Subcutaneous adipose tissue (tissue), 4 donors: ENCODE results near the gene DLST. TPM values are rescaled to one million over a fixed set of nuclear protein-coding genes. Genes with fewer than 3 reads are reported as not detected.

Experiments used
- CTCF ChIP-seq: fragments of 450-650 bp; IDR thresholded peaks from one replicate; pipeline ENCODE4 v1.5.1; 2016; ENCODE audit warnings: low read depth, mild to moderate bottlenecking, control low read depth, antibody characterized with exemption, moderate library complexity
- total RNA-seq, 4 donors: library from RNA; depleted of rRNA; stranded (reverse); fragments of >200 nt; gene quantifications; one replicate each; pipeline ENCODE4 v1.1.0, GENCODE V29; 2016

DLST gene
- total RNA-seq, 4 donors from 2014 or later: 91.8 to 152 (median 109) TPM

GRCh38 chr14:74912111-74912510 lies 30.4 kb downstream of the DLST start:
- TF ChIP-seq CTCF: no peak

DNA sequence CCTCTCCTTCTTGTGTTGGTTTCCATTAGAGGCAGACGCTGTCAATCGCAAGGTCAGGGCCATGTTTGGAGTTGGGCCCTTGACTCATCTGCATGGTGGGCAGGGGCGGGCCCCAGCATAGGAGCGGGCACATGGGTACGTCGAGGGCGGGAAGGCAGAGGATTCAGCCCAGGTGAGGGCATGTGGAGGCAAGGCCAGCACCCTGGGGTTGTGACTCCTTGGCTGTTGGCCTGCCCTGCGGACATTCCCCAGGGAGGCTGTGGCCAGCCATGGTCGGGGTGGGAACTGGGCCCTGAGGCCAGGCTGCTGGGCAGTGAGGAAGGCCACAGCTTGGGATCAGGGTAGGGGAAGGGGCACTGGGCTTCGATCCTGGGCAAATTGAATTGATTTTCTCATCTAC lies 31.1 kb downstream of the DLST start:
- TF ChIP-seq CTCF: no peak

DNA sequence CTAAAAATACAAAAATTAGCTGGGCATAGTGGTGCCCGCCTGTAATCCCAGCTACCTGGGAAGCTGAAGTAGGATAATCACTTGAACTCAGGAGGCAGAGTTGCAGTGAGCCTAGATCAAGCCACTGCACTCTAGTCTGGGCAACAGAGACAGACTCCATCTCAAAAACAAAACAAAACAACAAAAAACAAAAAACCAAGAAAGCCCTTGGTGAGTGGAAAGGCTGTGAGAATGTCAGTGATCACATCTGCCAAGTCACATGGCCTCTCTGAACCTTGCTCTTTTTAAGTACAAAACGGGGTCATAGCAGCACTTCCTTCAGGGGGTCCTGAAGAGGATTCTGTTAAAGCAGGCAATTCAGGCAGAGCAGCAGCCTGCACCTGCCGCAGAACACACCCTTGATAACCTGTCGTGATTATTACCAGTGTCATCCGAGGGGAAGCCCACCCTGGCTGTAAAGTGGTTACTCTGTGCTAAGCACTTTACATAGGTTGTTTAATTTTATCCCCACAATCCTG lies 31.7 kb downstream of the DLST start:
- TF ChIP-seq CTCF: no peak

- TF ChIP-seq CTCF: no peak
These were observed 32.4 kb downstream of the DLST start for GRCh38 chr14:74913986-74914573.

- no peak for TF ChIP-seq CTCF
These were observed 33.7 kb downstream of the DLST start for GRCh38 chr14:74915426-74915825.

DNA sequence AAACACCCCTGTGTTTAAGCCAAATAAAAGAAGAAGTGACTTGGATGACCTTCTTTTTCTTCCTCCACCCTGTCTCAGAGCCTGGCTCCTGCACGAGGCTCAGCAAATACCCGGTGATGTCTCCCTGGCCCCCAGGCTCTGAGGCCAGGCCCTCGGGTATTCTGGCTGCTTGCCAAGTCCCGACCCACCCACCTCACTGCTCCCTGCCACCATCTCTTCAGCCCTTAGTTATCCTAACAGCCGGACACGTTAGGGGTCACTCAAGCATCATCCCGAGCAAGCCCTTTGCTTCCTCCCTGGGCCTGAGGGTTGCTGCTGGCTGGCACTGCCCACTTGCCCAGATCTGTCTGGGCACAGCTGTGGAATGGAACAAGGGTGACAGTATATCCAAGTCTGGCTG lies 34.1 kb downstream of the DLST start:
- TF ChIP-seq CTCF: no peak

GRCh38 chr14:74917178-74917543 lies 35.4 kb downstream of the DLST start:
- TF ChIP-seq CTCF: no peak
